Hematopoietic multipotent progenitor cell treated with erythropoietin and hydrocortisone succinate and interleukin-3 and kit ligand, for 8 days (in vitro differentiated cells): ENCODE results near the gene CCDC66.

Experiments
- DNase-seq: peaks from one replicate; pipeline ENCODE4 v3.0.0-alpha.2; 2015

The CCDC66 gene

GRCh38 chr3:56622381-56622780 is 65.4 kb downstream of the CCDC66 start:
- no peak for DNase-seq

GRCh38 chr3:56624725-56625124 is 67.8 kb downstream of the CCDC66 start:
- no peak for DNase-seq

- no peak for DNase-seq
Measured at GRCh38 chr3:56629047-56629446, 72.1 kb downstream of the CCDC66 start.

DNA sequence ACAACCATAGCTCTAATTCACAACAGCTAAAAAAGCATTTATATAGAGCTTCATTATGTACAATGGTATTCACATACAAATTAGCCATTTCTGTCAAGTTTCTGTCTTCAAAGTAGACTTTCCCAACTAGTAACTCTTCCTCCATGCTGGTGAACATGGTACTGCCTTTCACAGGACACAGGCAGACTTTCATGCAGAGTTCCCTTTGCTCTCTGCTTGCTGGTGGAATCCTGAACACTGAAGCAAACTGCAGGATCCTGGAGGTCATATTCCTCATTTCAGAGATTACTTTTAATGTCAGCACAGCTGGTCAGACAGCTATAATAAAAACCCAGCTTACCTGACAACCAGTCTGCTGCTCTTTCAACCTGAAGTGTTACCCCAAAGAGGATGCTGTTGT is 72.5 kb downstream of the CCDC66 start:
- DNase-seq = no peak

DNA sequence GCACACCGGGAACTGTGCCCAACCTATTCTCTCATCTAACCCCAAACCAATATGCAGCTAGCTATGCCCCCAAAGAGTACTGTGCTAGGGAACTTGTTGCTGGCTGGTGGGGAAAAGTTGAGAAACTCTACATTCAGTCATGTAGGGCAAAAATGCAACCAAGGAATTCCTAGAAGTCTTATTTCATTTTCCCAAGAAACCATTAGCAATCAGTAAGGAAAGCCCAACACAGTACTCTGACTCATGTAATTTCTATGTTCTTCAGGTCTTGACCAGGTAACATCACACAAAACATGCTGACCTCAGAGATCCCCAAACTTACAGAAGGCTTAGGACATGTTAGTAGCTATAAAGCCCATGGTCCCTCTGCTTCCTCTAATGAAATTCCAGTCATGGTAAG is 74.0 kb downstream of the CCDC66 start:
- no peak for DNase-seq

DNA sequence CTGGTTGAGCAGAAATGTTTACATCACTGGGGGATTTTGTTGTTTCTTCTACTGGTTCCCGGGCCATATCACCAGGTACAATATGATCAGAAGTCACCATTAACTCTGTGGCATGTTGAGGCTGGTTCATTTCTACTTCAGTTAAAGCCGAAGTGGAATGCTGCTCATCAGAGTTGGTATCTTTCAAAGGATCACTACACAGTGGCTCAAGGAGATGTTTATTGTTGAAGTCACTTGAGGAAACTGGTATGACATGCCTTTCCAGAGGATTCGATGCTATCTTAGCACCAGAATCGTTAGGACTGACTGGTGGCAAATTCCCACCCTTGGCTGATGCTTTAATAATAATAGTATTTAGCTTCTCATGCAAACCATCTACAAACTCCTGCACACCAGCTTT is 76.2 kb downstream of the CCDC66 start:
- DNase-seq = no peak

GRCh38 chr3:56633602-56634535 is 76.9 kb downstream of the CCDC66 start:
- DNase-seq = no peak

DNA sequence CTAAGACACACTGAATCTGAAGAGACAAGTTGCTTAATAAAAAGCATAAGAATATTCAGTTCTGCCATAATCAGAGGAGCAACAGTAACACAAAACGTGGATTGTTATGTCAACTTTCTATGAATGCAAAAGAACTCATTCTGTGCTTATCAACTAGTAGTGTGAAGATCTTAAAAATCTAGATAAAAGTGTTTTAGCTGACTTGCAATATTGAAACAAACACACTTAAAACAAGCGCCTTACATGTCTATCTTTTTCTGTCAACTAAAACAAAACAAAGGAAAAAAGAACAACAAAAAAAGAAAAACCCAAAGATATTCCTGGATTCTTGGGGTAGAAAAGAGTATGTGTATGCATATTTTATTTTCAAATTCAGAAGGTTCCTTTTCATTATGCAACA is 88.4 kb downstream of the CCDC66 start:
- no peak for DNase-seq

DNA sequence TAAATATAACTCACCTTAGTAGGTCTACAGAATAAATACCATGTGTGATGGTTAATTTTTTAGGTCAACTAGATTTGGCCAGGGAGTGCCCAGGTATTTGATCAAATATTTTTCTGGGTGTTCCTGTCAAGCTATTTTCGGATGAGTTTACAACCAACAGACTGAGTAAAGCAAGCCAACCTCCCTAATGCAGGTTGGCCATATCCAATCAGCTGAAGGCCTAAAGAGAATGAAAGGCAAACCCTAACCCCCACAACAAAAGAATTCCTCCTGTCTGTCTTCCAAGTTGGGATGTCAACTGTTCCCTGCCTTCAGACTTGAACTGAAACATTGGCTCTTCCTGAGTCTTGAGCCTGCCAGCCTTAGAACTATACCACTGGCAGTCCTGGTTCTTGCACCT is 97.5 kb downstream of the CCDC66 start:
- no peak for DNase-seq

DNA sequence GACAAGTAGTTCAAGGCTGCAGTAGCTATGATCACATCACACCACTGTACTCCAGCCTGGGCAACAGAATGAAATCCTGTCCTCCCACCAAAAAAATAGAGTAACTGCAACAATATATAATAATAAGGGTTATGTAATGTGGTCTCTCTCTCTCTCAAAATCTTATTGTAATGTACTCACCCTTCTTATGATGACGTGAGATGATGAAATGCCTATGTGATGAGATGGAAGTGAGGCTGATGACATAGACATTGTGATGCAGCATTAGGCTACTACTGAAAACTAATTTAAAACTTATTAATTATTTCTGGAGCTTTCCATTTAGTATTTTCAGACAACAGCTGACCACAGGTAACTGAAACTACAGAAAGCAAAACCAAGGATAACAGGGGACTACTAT is 98.7 kb downstream of the CCDC66 start:
- no peak for DNase-seq

GRCh38 chr3:56664823-56665222 is 107.8 kb downstream of the CCDC66 start:
- no peak for DNase-seq

- DNase-seq = no peak
Measured at GRCh38 chr3:56667973-56668579, 111.1 kb downstream of the CCDC66 start.
